Transverse colon (tissue), 4 donors: Measurements from ENCODE around the gene TBX5. TPM values are rescaled to one million over a fixed set of nuclear protein-coding genes. Genes with fewer than 3 reads are reported as not detected.

Source experiments
- DNase-seq: peaks from one replicate; pipeline ENCODE4 v3.0.0-alpha.2; 2019
- H3K27ac ChIP-seq, 4 donors: fragments of 200-600 bp; sonication (generic); 2 replicates each; pipeline ENCODE4 v1.5.1; 2016 to 2018; ENCODE audit warnings: inconsistent platforms in 4 of 4
- H3K27me3 ChIP-seq: fragments of 200-600 bp; sonication (generic); 2 replicates; pipeline ENCODE4 v1.5.1; 2017; ENCODE audit warnings: inconsistent platforms
- H3K36me3 ChIP-seq, 4 donors: fragments of 200-600 bp; sonication (generic); 2 replicates each; pipeline ENCODE4 v1.5.1; 2017 to 2019; ENCODE audit warnings: inconsistent platforms in 4 of 4
- H3K4me1 ChIP-seq, 4 donors: fragments of 200-600 bp; sonication (generic); 2 replicates each; pipeline ENCODE4 v1.5.1; 2017 to 2020; ENCODE audit warnings: inconsistent platforms in 4 of 4
- H3K4me3 ChIP-seq, 4 donors: fragments of 200-600 bp; sonication (generic); 1 replicate in 1 of 4; 2 replicates in 3 of 4; pipeline versions ENCODE4 v1.5.1 to v1.6.1; 2017 to 2019; ENCODE audit warnings: inconsistent platforms in 4 of 4
- H3K9me3 ChIP-seq, 2 donors: fragments of 200-600 bp; sonication (generic); 2 replicates each; pipeline ENCODE4 v1.5.1; 2017 to 2019; ENCODE audit warnings: inconsistent platforms in 2 of 2
- EP300 ChIP-seq: sonication (generic); formaldehyde crosslinking; IDR thresholded peaks from one replicate; pipeline ENCODE4 v1.6.1; 2017; ENCODE audit warnings: antibody characterized with exemption, low read depth
- POLR2A ChIP-seq: fragments of 450-650 bp; IDR thresholded peaks from one replicate; pipeline ENCODE4 v1.6.1; 2016; ENCODE audit warnings: antibody characterized with exemption, mild to moderate bottlenecking, moderate library complexity
- POLR2AphosphoS5 ChIP-seq, 3 donors: sonication (generic); formaldehyde crosslinking; IDR thresholded peaks; one replicate each; pipeline ENCODE4 v1.6.1; 2016; ENCODE audit warnings: antibody characterized with exemption in 3 of 3
- WGBS, 2 donors: methylation state at CpG; one replicate each; pipeline ENCODE4 v1.1.5; 2018; ENCODE audit warnings: low coverage in 1 of 2; 5-methylcytosine and 5-hydroxymethylcytosine counted together
- in situ Hi-C, 4 donors: fragments of 200-750 bp; cut with MboI; loops; one replicate each; pipeline versions ENCODE4 v1.15.0 to v1.15.1; 2017; ENCODE audit warnings: low sequenced_read_pairs in 3 of 4, low pct_ligation_motif_present in 1 of 4, low pct_unique_long_range_greater_than_20kb in 1 of 4
- intact Hi-C: fragments of 100-400 bp; cut with DNase I; formaldehyde crosslinking; loops from one replicate; pipeline ENCODE4 v1.15.1; 2023; ENCODE audit warnings: low total_unique reads
- total RNA-seq, 4 donors: library from RNA; depleted of rRNA; stranded (reverse); fragments of >200 nt; gene quantifications; one replicate each; pipeline ENCODE4 v1.1.0, GENCODE V29; 2016
- TF ChIP-seq, protein P1 (sequence below), 5 experiments: fragments of 200-600 bp in 3 of 5; fragments of 450-650 bp in 2 of 5; sonication (generic) in 3 of 5; IDR thresholded peaks; 1 replicate in 2 of 5; 2 replicates in 3 of 5; pipeline ENCODE4 v1.5.1; 2016 to 2017; ENCODE audit warnings: antibody characterized with exemption in 5 of 5, inconsistent platforms in 3 of 5, mild to moderate bottlenecking in 2 of 5, moderate library complexity in 1 of 5

The TBX5 gene
- total RNA-seq, 4 donors from 2014 or later, result not detected

GRCh38 chr12:114441039-114441383 lies 35.1 kb upstream of the TBX5 start:
- no peak for TF ChIP-seq EP300
- no peak for TF ChIP-seq POLR2A
- DNase-seq, result no peak
- Histone ChIP-seq H3K27ac (no peak overlapping the region), H3K36me3 (no peaks in the 10 kb centered on the region), H3K27me3 (peaks cover 96% of the 10 kb centered on the region), H3K4me3 (no peak overlapping the region), H3K9me3 (no peaks in the 10 kb centered on the region), H3K4me1 (no peaks in the 10 kb centered on the region)
- WGBS, 2 donors, result 0 to 20% methylated on average over 1 to 23 of the region's 23 CpGs
- in situ Hi-C loops, result no loop called here
- intact Hi-C loops, result no loop called here

DNA sequence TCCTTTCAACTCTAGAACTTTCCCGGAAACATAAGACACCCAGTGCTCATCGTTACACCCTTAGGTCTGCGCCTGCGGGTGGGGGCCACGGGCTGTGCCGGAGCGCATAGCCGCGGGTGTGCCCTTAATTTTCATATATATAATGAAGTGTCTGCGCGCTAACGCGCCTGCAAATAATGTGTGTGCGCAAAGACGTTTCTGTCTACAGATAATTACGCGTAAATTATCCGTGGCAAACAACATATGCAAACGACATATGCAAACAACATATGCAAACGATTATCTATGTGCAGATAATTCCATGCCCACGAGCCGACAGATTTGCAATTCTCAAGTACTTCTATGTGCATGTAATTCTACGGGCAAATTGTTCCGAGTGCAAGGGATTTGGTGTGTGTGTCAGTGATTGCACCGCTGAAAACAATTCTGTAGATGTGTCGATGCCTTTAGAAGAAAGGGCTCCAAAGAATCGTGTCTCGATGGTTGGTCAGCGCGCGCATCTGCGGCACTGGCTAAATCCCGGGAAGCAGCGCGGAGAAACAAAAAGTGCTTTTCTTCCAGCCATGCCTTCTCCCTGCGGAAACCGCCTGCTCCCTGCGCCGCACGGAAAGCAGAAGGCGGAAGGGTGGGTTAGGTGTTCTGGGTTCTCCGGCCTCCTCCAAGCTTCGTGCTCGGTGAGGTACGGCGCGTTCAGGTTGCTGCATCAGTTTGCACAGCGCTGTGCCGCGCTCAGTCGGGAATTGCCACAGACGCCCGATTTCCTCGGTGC lies 34.5 kb upstream of the TBX5 start:
- H3K27ac ChIP-seq, result no peak overlapping the region
- no peaks in the 10 kb centered on the region for H3K4me1 ChIP-seq
- no peak for TF ChIP-seq EP300
- no peak for TF ChIP-seq POLR2A
- intact Hi-C loops, result no loop called here
- no peak for DNase-seq
- no peak overlapping the region for H3K4me3 ChIP-seq
- 0 to 20% methylated on average over 2 to 54 of the region's 54 CpGs for WGBS, 2 donors
- H3K27me3 ChIP-seq, result peaks cover 93% of the 10 kb centered on the region
- H3K9me3 ChIP-seq, result no peaks in the 10 kb centered on the region
- H3K36me3 ChIP-seq, result no peaks in the 10 kb centered on the region
- in situ Hi-C loops, result no loop called here

GRCh38 chr12:114439817-114440216 lies 33.9 kb upstream of the TBX5 start:
- Histone ChIP-seq H3K9me3 (no peaks in the 10 kb centered on the region), H3K36me3 (no peaks in the 10 kb centered on the region), H3K4me3 (no peak overlapping the region), H3K27ac (no peak overlapping the region), H3K4me1 (no peaks in the 10 kb centered on the region), H3K27me3 (peaks cover 92% of the 10 kb centered on the region)
- intact Hi-C loops, result no loop called here
- DNase-seq, result no peak
- whole genome bisulfite sequencing, 2 donors, result 0 to 8% methylated on average over 2 to 19 of the region's 19 CpGs
- TF ChIP-seq POLR2A (no peak), EP300 (no peak), POLR2AphosphoS5 (IDR thresholded peaks at IDR 0.05) (no peak)
- TF ChIP-seq, protein P1, sequence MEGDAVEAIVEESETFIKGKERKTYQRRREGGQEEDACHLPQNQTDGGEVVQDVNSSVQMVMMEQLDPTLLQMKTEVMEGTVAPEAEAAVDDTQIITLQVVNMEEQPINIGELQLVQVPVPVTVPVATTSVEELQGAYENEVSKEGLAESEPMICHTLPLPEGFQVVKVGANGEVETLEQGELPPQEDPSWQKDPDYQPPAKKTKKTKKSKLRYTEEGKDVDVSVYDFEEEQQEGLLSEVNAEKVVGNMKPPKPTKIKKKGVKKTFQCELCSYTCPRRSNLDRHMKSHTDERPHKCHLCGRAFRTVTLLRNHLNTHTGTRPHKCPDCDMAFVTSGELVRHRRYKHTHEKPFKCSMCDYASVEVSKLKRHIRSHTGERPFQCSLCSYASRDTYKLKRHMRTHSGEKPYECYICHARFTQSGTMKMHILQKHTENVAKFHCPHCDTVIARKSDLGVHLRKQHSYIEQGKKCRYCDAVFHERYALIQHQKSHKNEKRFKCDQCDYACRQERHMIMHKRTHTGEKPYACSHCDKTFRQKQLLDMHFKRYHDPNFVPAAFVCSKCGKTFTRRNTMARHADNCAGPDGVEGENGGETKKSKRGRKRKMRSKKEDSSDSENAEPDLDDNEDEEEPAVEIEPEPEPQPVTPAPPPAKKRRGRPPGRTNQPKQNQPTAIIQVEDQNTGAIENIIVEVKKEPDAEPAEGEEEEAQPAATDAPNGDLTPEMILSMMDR (IDR thresholded peaks at IDR 0.05), result no peak
- in situ Hi-C loops, result no loop called here

DNA sequence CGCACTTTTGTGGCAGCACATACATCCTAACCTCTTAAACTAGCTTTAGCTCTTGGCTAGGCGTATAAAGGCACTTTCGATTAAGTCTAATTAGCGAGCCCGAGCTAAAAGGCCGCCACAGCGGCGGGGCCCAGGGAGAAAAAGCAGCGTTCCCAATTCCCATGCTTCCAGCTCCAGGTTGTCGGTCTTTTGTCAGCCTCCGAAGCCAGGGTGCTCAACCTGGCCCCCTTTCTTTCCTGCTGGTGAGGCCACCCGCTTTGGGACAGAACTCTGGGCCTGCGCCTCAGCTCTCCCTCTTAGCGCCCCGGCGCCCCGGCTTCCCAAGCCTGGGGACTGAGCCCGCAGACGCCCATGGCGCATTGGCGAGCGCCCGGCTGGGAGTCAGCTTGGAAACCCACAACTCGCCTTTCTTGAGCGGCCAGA lies 33.3 kb upstream of the TBX5 start:
- in situ Hi-C loops, result no loop called here
- 15 to 21% methylated on average over 3 to 25 of the region's 25 CpGs for WGBS, 2 donors

DNA sequence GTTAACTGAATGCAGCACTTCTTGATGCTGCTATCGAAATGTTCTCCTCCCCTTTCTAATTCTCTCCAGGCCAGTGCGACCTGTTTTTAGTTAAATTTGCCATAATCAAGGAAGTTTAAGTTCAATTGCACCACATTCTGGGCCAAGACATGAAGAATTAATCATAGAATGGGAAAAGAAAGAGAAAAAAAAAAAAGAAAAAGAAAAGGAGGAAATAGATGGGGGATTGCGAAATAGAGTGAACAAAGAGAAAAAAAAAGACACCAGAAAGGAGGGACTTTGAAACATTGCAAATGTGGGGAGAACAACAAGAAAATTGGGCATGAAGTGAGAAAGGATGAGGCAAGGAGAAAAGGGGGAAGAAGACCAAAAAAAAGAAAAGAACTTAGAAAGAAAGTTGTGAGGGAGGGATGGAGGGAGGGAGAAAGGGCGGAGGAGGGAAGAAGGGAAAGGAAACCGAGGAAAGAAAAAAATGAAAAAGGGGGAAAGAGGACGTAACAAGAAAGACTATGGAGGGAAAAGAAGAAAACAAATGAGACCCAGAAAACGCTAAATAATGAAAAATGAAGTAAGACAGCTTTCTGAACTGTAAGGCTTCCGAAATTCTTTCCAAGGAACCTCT lies 32.8 kb upstream of the TBX5 start:
- Histone ChIP-seq H3K9me3 (no peaks in the 10 kb centered on the region), H3K4me3 (no peak overlapping the region), H3K27ac (no peak overlapping the region), H3K36me3 (no peaks in the 10 kb centered on the region), H3K27me3 (peaks cover 82% of the 10 kb centered on the region), H3K4me1 (no peaks in the 10 kb centered on the region)
- in situ Hi-C loops (no loop called here), intact Hi-C loops (no loop called here)
- no peak for DNase-seq
- TF ChIP-seq POLR2AphosphoS5 (IDR thresholded peaks at IDR 0.05), result no peak
- no peak for TF ChIP-seq EP300
- TF ChIP-seq, protein P1 (IDR thresholded peaks at IDR 0.05), result no peak
- no peak for TF ChIP-seq POLR2A
- WGBS, 2 donors, result 10 to 13% methylated on average over 7 to 8 of the region's 8 CpGs

More for the DNA sequence above, 33.3 kb upstream of the TBX5 start:
- peaks cover 87% of the 10 kb centered on the region for H3K27me3 ChIP-seq
- no peaks in the 10 kb centered on the region for H3K9me3 ChIP-seq
- H3K4me1 ChIP-seq, result no peaks in the 10 kb centered on the region
- TF ChIP-seq, protein P1 (IDR thresholded peaks at IDR 0.05), result no peak
- TF ChIP-seq POLR2A (no peak), EP300 (no peak), POLR2AphosphoS5 (IDR thresholded peaks at IDR 0.05) (no peak)
- H3K27ac ChIP-seq, result no peak overlapping the region
- no peak overlapping the region for H3K4me3 ChIP-seq
- intact Hi-C loops, result no loop called here
- H3K36me3 ChIP-seq, result no peaks in the 10 kb centered on the region
- no peak for DNase-seq
